Measurements from ENCODE around the gene EOGT.

- TF ChIP-seq POLR2AphosphoS5 (IDR thresholded peaks at IDR 0.05; ENCODE audit: insufficient read depth in 1 of 2, low read depth in 1 of 2) (no peak), POLR2A (IDR thresholded peaks at IDR 0.05) (no peak)
Observed at GRCh38 chr3:68936856-68937255, 76.6 kb downstream of the EOGT start.

Data from vagina (tissue), 2 donors.